H1 (cell line): ENCODE data around the gene CXCR1. TPM values are rescaled to one million over a fixed set of nuclear protein-coding genes. Genes with fewer than 3 reads are reported as not detected.

Experiments used
- CTCF ChIA-PET: fragments of 300-600 bp; sonication (Branson Sonifier 250); formaldehyde crosslinking; loops from one replicate; lab custom pipeline; 2021; ENCODE audit not compliant: partially characterized antibody; lab: Charles Lee
- POLR2A ChIA-PET: fragments of 300-600 bp; sonication (Branson Sonifier 250); formaldehyde crosslinking; loops from one replicate; lab custom pipeline; 2021; ENCODE audit warnings: inconsistent platforms; ENCODE audit not compliant: partially characterized antibody; lab: Charles Lee
- DNase-seq, 2 experiments: peaks; one replicate each; pipeline versions ENCODE4 v3.0.0 to v3.0.0-alpha.2; 2010 to 2022; ENCODE audit warnings: low spot score in 2 of 2, low read depth in 1 of 2, mixed read lengths in 1 of 2
- FAIRE-seq: peaks from 2 replicates; lab custom pipeline; 2011; peaks lifted over from hg19 to GRCh38; lab: Jason Lieb, UNC
- H2AFZ ChIP-seq: 2 replicates; pipeline ENCODE4 v1.8.1; 2012; ENCODE audit warnings: low read length, inconsistent platforms
- H2AK5ac ChIP-seq: 2 replicates; pipeline ENCODE4 v1.6.1; 2013; ENCODE audit warnings: low read depth, low read length
- H2BK120ac ChIP-seq: replicated peaks from 2 replicates; pipeline ENCODE3; 2013; ENCODE audit warnings: low read depth, low read length, inconsistent platforms
- H2BK12ac ChIP-seq: 2 replicates; pipeline ENCODE4 v1.6.1; 2013; ENCODE audit warnings: low read depth, low read length
- H2BK15ac ChIP-seq: 2 replicates; pipeline ENCODE4 v1.6.1; 2013; ENCODE audit warnings: low read length
- H2BK20ac ChIP-seq: 2 replicates; pipeline ENCODE4 v1.6.1; 2013; ENCODE audit warnings: low read length
- H2BK5ac ChIP-seq: 2 replicates; pipeline ENCODE4 v1.6.1; 2013; ENCODE audit warnings: low read depth, low read length
- H3K14ac ChIP-seq: 2 replicates; pipeline ENCODE4 v1.6.1; 2013; ENCODE audit warnings: inconsistent platforms; ENCODE audit not compliant: insufficient read length
- H3K18ac ChIP-seq: 2 replicates; pipeline ENCODE4 v1.6.1; 2013; ENCODE audit warnings: low read length; ENCODE audit errors: extremely low read depth
- H3K23ac ChIP-seq: 2 replicates; pipeline ENCODE4 v1.6.1; 2013; ENCODE audit warnings: inconsistent platforms; ENCODE audit not compliant: insufficient read length
- H3K23me2 ChIP-seq: 2 replicates; pipeline ENCODE4 v1.6.1; 2013; ENCODE audit warnings: low read depth, low read length
- H3K27ac ChIP-seq: 2 replicates; pipeline ENCODE4 v1.6.1; 2011; ENCODE audit warnings: low read depth, low read length, inconsistent platforms
- H3K27me3 ChIP-seq, 4 experiments: replicated peaks in 1 of 4; 1 replicate in 1 of 4; 2 replicates in 3 of 4; pipeline versions ENCODE4 v1.6.1 to v1.8.1; 2011 to 2013; ENCODE audit warnings: low read length in 3 of 4, mild to moderate bottlenecking in 3 of 4, inconsistent platforms in 2 of 4, mixed read lengths in 2 of 4, moderate library complexity in 1 of 4; ENCODE audit not compliant: control insufficient read depth in 3 of 4, insufficient read depth in 3 of 4; ENCODE audit errors: extremely low read depth in 1 of 4
- H3K36me3 ChIP-seq, 4 experiments: 2 replicates each; pipeline versions ENCODE4 v1.6.1 to v1.8.1; 2011 to 2013; ENCODE audit warnings: mild to moderate bottlenecking in 4 of 4, low read length in 3 of 4, moderate library complexity in 2 of 4, control low read depth in 1 of 4, inconsistent platforms in 1 of 4; ENCODE audit not compliant: insufficient read depth in 4 of 4, control insufficient read depth in 2 of 4
- H3K4ac ChIP-seq: replicated peaks from 2 replicates; pipeline ENCODE3; 2013; ENCODE audit warnings: low read length, low read depth, mixed read lengths, inconsistent platforms; ENCODE audit not compliant: insufficient read length
- H3K4me1 ChIP-seq, 4 experiments: replicated peaks in 1 of 4; 1 replicate in 1 of 4; 2 replicates in 3 of 4; pipeline versions ENCODE4 v1.6.1 to v1.8.1; 2011 to 2013; ENCODE audit warnings: low read length in 3 of 4, inconsistent platforms in 2 of 4, mixed read lengths in 1 of 4; ENCODE audit not compliant: insufficient read depth in 4 of 4, control insufficient read depth in 3 of 4
- H3K4me2 ChIP-seq, 2 experiments: 2 replicates each; pipeline versions ENCODE4 v1.6.1 to v1.8.1; 2011 to 2013; ENCODE audit warnings: low read depth in 2 of 2, low read length in 2 of 2, control low read depth in 1 of 2, inconsistent platforms in 1 of 2, mild to moderate bottlenecking in 1 of 2; ENCODE audit not compliant: insufficient read depth in 1 of 2
- H3K4me3 ChIP-seq, 4 experiments: fragments of 200-600, 300-600 bp in 1 of 4; sonication (generic), shearing (Covaris generic), sonication (Bioruptor Twin) in 1 of 4; 2 replicates each; pipeline versions ENCODE4 v1.5.1 to v1.8.1; 2011 to 2016; ENCODE audit warnings: low read length in 4 of 4, low read depth in 3 of 4, control low read depth in 2 of 4, inconsistent platforms in 2 of 4, mild to moderate bottlenecking in 2 of 4, mixed read lengths in 1 of 4, moderate library complexity in 1 of 4; ENCODE audit not compliant: insufficient read depth in 2 of 4; ENCODE audit errors: extremely low read depth in 1 of 4
- H3K56ac ChIP-seq: replicated peaks from 2 replicates; pipeline ENCODE3; 2013; ENCODE audit warnings: low read depth, mild to moderate bottlenecking, mixed read lengths, low read length, inconsistent platforms; ENCODE audit not compliant: insufficient read length
- H3K79me1 ChIP-seq: 2 replicates; pipeline ENCODE4 v1.6.1; 2013; ENCODE audit warnings: low read depth, low read length, control low read depth
- H3K79me2 ChIP-seq, 2 experiments: 2 replicates each; pipeline versions ENCODE4 v1.6.1 to v1.8.1; 2012 to 2013; ENCODE audit warnings: low read length in 2 of 2, mild to moderate bottlenecking in 2 of 2, inconsistent platforms in 1 of 2; ENCODE audit not compliant: insufficient read depth in 2 of 2, control insufficient read depth in 1 of 2
- H3K9ac ChIP-seq, 4 experiments: replicated peaks in 1 of 4; 1 replicate in 1 of 4; 2 replicates in 3 of 4; pipeline versions ENCODE4 v1.6.1 to v1.8.1; 2011 to 2013; ENCODE audit warnings: low read depth in 3 of 4, low read length in 3 of 4, control low read depth in 2 of 4, mild to moderate bottlenecking in 2 of 4, moderate library complexity in 2 of 4, inconsistent platforms in 1 of 4; ENCODE audit errors: extremely low read depth in 1 of 4
- H3K9me3 ChIP-seq, 2 experiments: 2 replicates each; pipeline versions ENCODE4 v1.6.1 to v1.8.1; 2012 to 2013; ENCODE audit warnings: mild to moderate bottlenecking in 2 of 2, moderate library complexity in 2 of 2, control low read depth in 1 of 2, inconsistent platforms in 1 of 2, low read depth in 1 of 2, low read length in 1 of 2, mixed read lengths in 1 of 2; ENCODE audit not compliant: insufficient read depth in 2 of 2
- H4K20me1 ChIP-seq, 2 experiments: replicated peaks in 1 of 2; 2 replicates each; pipeline versions ENCODE3 to v1.8.1; 2011 to 2013; ENCODE audit warnings: inconsistent platforms in 2 of 2, low read length in 2 of 2, mild to moderate bottlenecking in 1 of 2; ENCODE audit not compliant: insufficient read depth in 2 of 2, control insufficient read depth in 1 of 2
- H4K5ac ChIP-seq: 2 replicates; pipeline ENCODE4 v1.6.1; 2013; ENCODE audit warnings: low read length, low read depth, mixed read lengths, inconsistent platforms; ENCODE audit not compliant: insufficient read length
- H4K8ac ChIP-seq: 2 replicates; pipeline ENCODE4 v1.8.0; 2013; ENCODE audit warnings: mild to moderate bottlenecking, moderate library complexity, low read length, inconsistent platforms; ENCODE audit not compliant: insufficient read depth; ENCODE audit errors: extremely low read depth
- H4K91ac ChIP-seq: replicated peaks from 2 replicates; pipeline ENCODE3; 2013; ENCODE audit warnings: low read length, mixed read lengths, inconsistent platforms; ENCODE audit not compliant: insufficient read length
- ASH2L ChIP-seq: fragments of 200-600, 300-600 bp; sonication (generic); IDR thresholded peaks from one replicate; pipeline ENCODE4 v1.7.1; 2017; ENCODE audit warnings: low read length
- BACH1 ChIP-seq: IDR thresholded peaks from 2 replicates; pipeline ENCODE4 v1.6.1; 2012; ENCODE audit warnings: low read length, improper control_type of control experiment
- CBX5 ChIP-seq: fragments of 300-800, 300-1000 bp; sonication (generic); IDR thresholded peaks from 2 replicates; pipeline ENCODE4 v1.7.1; 2016; ENCODE audit warnings: antibody characterized with exemption, low read length, low read depth
- GTF2F1 ChIP-seq: IDR thresholded peaks from 2 replicates; pipeline ENCODE4 v1.6.1; 2012; ENCODE audit warnings: low read depth, low read length, improper control_type of control experiment, borderline replicate concordance
- JUN ChIP-seq: IDR thresholded peaks from 2 replicates; pipeline ENCODE4 v1.6.1; 2011; ENCODE audit warnings: low read depth, mild to moderate bottlenecking, improper control_type of control experiment, low read length
- KDM1A ChIP-seq: fragments of 200-600, 300-600 bp; sonication (generic); IDR thresholded peaks from 2 replicates; pipeline ENCODE4 v1.7.1; 2016; ENCODE audit warnings: mild to moderate bottlenecking, low read length, borderline replicate concordance
- NRF1 ChIP-seq: IDR thresholded peaks from 2 replicates; pipeline ENCODE4 v1.6.1; 2011; ENCODE audit warnings: mild to moderate bottlenecking, low read depth, low read length, improper control_type of control experiment
- POU5F1 ChIP-seq: IDR thresholded peaks from 2 replicates; pipeline ENCODE4 v1.6.1; 2011; ENCODE audit warnings: low read depth, mild to moderate bottlenecking, low read length, moderate library complexity
- SUZ12 ChIP-seq: fragments of 200-600 bp; sonication (generic); IDR thresholded peaks from 2 replicates; pipeline ENCODE4 v1.6.1; 2012; ENCODE audit warnings: mild to moderate bottlenecking, inconsistent platforms, low read length, moderate library complexity, mixed read lengths
- TAF7 ChIP-seq: optimal IDR thresholded peaks from 2 replicates; pipeline ENCODE3; 2011; ENCODE audit warnings: low read depth, mild to moderate bottlenecking, inconsistent platforms, low read length, moderate library complexity, borderline replicate concordance
- TEAD4 ChIP-seq: IDR thresholded peaks from 2 replicates; pipeline ENCODE4 v1.6.1; 2012; ENCODE audit warnings: low read depth, low read length, inconsistent platforms, mixed read lengths
- ZNF274 ChIP-seq: IDR thresholded peaks from 2 replicates; pipeline ENCODE4 v1.7.0; 2012; ENCODE audit warnings: low read length, borderline replicate concordance; ENCODE audit errors: extremely low read depth
- WGBS, 2 experiments: shearing (Covaris generic) in 1 of 2; methylation state at CpG; one replicate each; pipeline versions ENCODE4 v1.1.6 to v1.1.7; 2013 to 2015; ENCODE audit warnings: low lambda C conversion rate in 2 of 2, mixed read lengths in 2 of 2, inconsistent platforms in 1 of 2, low coverage in 1 of 2, missing lambda C conversion rate in 1 of 2; ENCODE audit not compliant: insufficient replicate concordance in 2 of 2, insufficient coverage in 1 of 2, insufficient read length in 1 of 2; ENCODE audit errors: extremely low coverage in 1 of 2, missing lambda C conversion rate in 1 of 2; 5-methylcytosine and 5-hydroxymethylcytosine counted together
- polyA plus RNA-seq, 7 experiments: library from polyadenylated mRNA; depleted of rRNA in 3 of 7; stranded (reverse) in 5 of 7; unstranded in 2 of 7; fragments of >200 nt in 5 of 7; fragments of 200-250 nt in 2 of 7; gene quantifications; 1 replicate in 5 of 7; 2 replicates in 1 of 7; 4 replicates in 1 of 7; pipeline versions ENCODE4 v1.2.1 to v1.2.3, GENCODE V29; 2011 to 2013; ENCODE audit warnings: missing spikeins in 2 of 7, mixed read lengths in 2 of 7
- total RNA-seq: library from RNA; stranded (reverse); fragmentation: NEBNext Ultra II Directional; extraction: Animal tissue kit (Norgen Biotek cat#: 25700); gene quantifications from 2 replicates; pipeline ENCODE4 v1.2.1, GENCODE V29; 2021
- TF ChIP-seq, protein P1 (sequence below): IDR thresholded peaks from 2 replicates; pipeline ENCODE4 v1.6.1; 2012; ENCODE audit warnings: inconsistent platforms
- TF ChIP-seq, protein P2 (sequence below): IDR thresholded peaks from 2 replicates; pipeline ENCODE4 v1.6.1; 2011; ENCODE audit warnings: low read depth, mild to moderate bottlenecking, low read length; ENCODE audit not compliant: insufficient read depth

Gene CXCR1
- total and polyA plus RNA-seq, 2 of the 8 experiments (the other 6 are each of a cell fraction or from before 2014, with no cell fraction given) = not detected

DNA sequence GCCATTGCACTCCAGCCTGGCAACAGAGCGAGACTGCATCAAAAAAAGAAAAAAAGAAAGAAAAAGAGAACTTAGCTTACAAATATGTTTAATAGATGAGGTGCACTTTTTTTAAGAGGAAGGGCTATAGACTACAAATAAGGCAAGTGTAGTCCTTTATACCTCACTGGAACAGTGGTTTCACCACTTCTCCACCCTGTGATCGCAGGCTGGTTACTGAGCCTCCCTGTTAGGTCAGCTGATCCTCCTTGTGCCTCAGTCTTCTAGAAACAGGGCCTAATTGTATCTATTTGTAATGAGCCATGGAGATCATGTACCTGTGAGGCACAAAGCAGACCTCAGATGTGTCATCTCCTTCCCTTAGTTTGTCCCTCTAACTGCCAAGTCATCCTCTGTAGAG, 36.4 kb downstream of the CXCR1 start:
- Histone ChIP-seq H3K9me3 (no peaks in the 10 kb centered on the region), H4K8ac (no peak overlapping the region), H3K4me1 (peaks cover 0 to 7% (median 2%) of the 10 kb centered on the region in 4 experiments; a peak in 2 of 7 replicates), H3K4me3 (no peak overlapping the region), H4K91ac (no peak overlapping the region), H3K79me2 (no peaks in the 10 kb centered on the region), H4K5ac (no peak overlapping the region), H3K14ac (no peak overlapping the region), H2BK15ac (no peak overlapping the region), H4K20me1 (no peaks in the 10 kb centered on the region), H3K56ac (no peak overlapping the region), H3K79me1 (no peaks in the 10 kb centered on the region), H3K18ac (no peak overlapping the region), H2BK5ac (no peak overlapping the region), H2BK120ac (no peak overlapping the region), H2BK12ac (no peak overlapping the region), H3K27ac (no peak overlapping the region), H3K4me2 (no peak overlapping the region), H3K36me3 (no peaks in the 10 kb centered on the region), H3K23ac (no peak overlapping the region), H3K27me3 (0 out of 7 replicates have a peak, but pooled peaks cover 0 to 2% (median 0%) of the 10 kb centered on the region in 4 experiments), H2AFZ (no peak overlapping the region; the same call in 1 of the 2 replicates), H2AK5ac (no peak overlapping the region), H3K4ac (no peak overlapping the region), H3K23me2 (no peaks in the 10 kb centered on the region), H3K9ac (no peak overlapping the region), H2BK20ac (no peak overlapping the region)
- ChIA-PET POLR2A (interaction anchor here (0.9 to 1.3 kb wide), 3 partner anchors 11 to 22 kb away, joined by 3 read pairs; no protein-coding TSS in a partner anchor), CTCF (interaction anchor here (0.6 to 1.4 kb wide), 4 partner anchors 10 to 252 kb away, joined by 3 to 5 read pairs (median 4); partner anchors contain the start of gene SLC11A1)
- DNase-seq (no peak), FAIRE-seq (no peak)
- WGBS, 2 experiments = 94% methylated on average over 2 of the region's 2 CpGs; no CpG with 5 or more reads in 1 of the 2 experiments
- TF ChIP-seq ASH2L (no peak), ZNF274 (no peak), NRF1 (no peak), JUN (no peak), KDM1A (no peak), CBX5 (no peak), POU5F1 (no peak), TEAD4 (no peak), GTF2F1 (no peak), TAF7 (no peak), BACH1 (no peak), SUZ12 (no peak)
- TF ChIP-seq, protein P1, sequence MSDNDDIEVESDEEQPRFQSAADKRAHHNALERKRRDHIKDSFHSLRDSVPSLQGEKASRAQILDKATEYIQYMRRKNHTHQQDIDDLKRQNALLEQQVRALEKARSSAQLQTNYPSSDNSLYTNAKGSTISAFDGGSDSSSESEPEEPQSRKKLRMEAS = no peak
- TF ChIP-seq, protein P2, sequence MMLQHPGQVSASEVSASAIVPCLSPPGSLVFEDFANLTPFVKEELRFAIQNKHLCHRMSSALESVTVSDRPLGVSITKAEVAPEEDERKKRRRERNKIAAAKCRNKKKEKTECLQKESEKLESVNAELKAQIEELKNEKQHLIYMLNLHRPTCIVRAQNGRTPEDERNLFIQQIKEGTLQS = no peak
